Glutamatergic neuron (in vitro differentiated cells): Measurements from ENCODE around the gene NPAS2. TPM values are rescaled to one million over a fixed set of nuclear protein-coding genes. Genes with fewer than 3 reads are reported as not detected.

ENCODE experiments used
- DNase-seq: peaks from one replicate; pipeline ENCODE4 v3.0.0; 2022
- H3K27ac Mint-ChIP-seq: one replicate; pipeline ENCODE4 v1.8.0; 2020; ENCODE audit warnings: mild to moderate bottlenecking, mixed read lengths, inconsistent platforms; ENCODE audit not compliant: unreplicated experiment
- H3K27me3 Mint-ChIP-seq: one replicate; pipeline ENCODE4 v1.8.0; 2020; ENCODE audit warnings: mild to moderate bottlenecking, moderate library complexity, mixed read lengths, inconsistent platforms; ENCODE audit not compliant: unreplicated experiment
- H3K36me3 Mint-ChIP-seq: one replicate; pipeline ENCODE4 v1.8.0; 2020; ENCODE audit warnings: mild to moderate bottlenecking, mixed read lengths, inconsistent platforms; ENCODE audit not compliant: unreplicated experiment
- H3K4me1 Mint-ChIP-seq: one replicate; pipeline ENCODE4 v1.8.0; 2020; ENCODE audit warnings: mild to moderate bottlenecking, low read depth, mixed read lengths, inconsistent platforms; ENCODE audit not compliant: unreplicated experiment
- H3K4me3 Mint-ChIP-seq: one replicate; pipeline ENCODE4 v1.8.0; 2020; ENCODE audit warnings: mild to moderate bottlenecking, mixed read lengths, inconsistent platforms; ENCODE audit not compliant: unreplicated experiment
- H3K9me3 Mint-ChIP-seq: one replicate; pipeline ENCODE4 v1.8.0; 2020; ENCODE audit warnings: mild to moderate bottlenecking, moderate library complexity, mixed read lengths, inconsistent platforms; ENCODE audit not compliant: unreplicated experiment
- total RNA-seq: library from RNA; stranded (reverse); fragmentation: NEBNext Ultra II Directional; extraction: Animal tissue kit (Norgen Biotek cat#: 25700); gene quantifications from one replicate; pipeline ENCODE4 v1.2.1, GENCODE V29; 2021; ENCODE audit not compliant: unreplicated experiment
- TF ChIP-seq, protein P1 (sequence below): fragments of 200-600 bp; sonication (generic); IDR thresholded peaks from one replicate; pipeline ENCODE4 v1.5.0; 2021; ENCODE audit not compliant: partially characterized antibody, unreplicated experiment

Gene NPAS2
- total RNA-seq, 1 donor from 2014 or later, result 0.54 TPM

DNA sequence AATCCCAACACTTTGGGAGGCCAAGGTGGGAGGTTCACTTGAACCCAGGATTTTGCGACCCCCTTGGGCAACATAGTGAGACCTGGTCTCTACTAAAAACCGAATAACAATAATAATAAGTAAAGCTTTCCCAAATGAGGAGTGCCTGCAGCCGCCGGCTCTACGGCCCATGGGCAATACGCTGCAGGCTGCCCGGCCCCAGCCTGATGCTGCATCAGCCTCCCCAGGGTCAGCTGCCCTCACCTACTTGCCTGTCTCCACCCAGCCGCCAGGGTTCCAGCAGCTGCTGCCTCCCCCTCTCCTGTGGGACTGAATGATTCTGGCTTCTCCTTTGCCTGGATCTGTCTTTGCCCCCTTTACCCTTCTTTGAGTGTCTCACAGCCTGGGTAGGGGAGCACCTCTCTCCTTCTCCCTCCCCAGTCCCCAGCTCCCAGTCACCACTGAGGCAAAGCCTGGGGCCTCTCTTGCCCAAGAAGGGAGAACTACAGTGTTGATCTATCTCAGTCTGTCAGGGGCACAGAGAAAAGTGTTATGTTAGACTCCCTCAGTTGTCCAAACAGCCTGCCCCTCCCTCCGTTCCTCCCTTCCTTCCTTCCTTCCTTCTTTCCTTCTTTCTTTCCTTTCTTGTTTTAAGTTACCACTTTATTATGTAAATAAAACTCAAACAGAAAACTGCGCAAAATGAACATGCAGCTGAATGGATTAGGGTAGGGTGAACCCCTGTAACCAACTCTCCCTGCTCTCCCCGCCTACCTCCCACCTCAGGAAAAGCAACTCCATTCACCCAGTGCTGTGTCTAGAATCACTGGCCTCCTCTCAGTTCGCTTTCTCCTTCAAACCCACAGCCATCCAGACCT lies 38.2 kb upstream of the NPAS2 start:
- Mint-ChIP-seq H3K4me1 (no peaks in the 10 kb centered on the region), H3K27me3 (peaks cover 4% of the 10 kb centered on the region), H3K4me3 (no peak overlapping the region), H3K27ac (no peak overlapping the region), H3K36me3 (no peaks in the 10 kb centered on the region), H3K9me3 (no peaks in the 10 kb centered on the region)
- no peak for DNase-seq
- TF ChIP-seq, protein P1, sequence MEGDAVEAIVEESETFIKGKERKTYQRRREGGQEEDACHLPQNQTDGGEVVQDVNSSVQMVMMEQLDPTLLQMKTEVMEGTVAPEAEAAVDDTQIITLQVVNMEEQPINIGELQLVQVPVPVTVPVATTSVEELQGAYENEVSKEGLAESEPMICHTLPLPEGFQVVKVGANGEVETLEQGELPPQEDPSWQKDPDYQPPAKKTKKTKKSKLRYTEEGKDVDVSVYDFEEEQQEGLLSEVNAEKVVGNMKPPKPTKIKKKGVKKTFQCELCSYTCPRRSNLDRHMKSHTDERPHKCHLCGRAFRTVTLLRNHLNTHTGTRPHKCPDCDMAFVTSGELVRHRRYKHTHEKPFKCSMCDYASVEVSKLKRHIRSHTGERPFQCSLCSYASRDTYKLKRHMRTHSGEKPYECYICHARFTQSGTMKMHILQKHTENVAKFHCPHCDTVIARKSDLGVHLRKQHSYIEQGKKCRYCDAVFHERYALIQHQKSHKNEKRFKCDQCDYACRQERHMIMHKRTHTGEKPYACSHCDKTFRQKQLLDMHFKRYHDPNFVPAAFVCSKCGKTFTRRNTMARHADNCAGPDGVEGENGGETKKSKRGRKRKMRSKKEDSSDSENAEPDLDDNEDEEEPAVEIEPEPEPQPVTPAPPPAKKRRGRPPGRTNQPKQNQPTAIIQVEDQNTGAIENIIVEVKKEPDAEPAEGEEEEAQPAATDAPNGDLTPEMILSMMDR, result no peak

DNA sequence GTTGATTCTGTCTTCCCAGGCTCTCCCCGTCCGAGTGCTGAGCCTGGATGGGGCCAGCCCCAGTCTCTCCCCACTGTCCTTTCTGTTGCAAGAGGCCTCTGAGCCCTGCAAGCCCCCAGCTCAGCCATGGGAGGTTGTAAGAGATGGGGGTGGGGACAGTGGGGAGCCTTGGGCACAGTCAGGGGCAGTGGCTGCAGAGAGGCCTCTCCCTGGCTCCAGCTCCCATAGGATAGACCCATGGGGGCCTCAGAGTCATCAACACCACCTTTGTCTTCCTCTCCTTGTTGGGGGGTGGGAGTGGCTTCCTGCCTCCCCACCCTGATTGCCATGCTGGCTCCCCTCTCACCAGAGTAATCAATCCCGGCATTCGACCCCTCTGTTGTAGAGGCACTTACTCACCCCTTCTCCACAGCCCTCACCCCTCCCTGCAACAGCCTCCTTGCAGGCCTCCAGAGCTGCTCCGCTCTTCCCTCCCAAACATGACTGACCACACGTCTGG lies 37.5 kb upstream of the NPAS2 start:
- Mint-ChIP-seq H3K27me3 (peaks cover 4% of the 10 kb centered on the region), H3K27ac (no peak overlapping the region), H3K9me3 (no peaks in the 10 kb centered on the region), H3K36me3 (no peaks in the 10 kb centered on the region), H3K4me3 (no peak overlapping the region), H3K4me1 (no peaks in the 10 kb centered on the region)
- no peak for DNase-seq
- TF ChIP-seq, protein P1, result no peak

DNA sequence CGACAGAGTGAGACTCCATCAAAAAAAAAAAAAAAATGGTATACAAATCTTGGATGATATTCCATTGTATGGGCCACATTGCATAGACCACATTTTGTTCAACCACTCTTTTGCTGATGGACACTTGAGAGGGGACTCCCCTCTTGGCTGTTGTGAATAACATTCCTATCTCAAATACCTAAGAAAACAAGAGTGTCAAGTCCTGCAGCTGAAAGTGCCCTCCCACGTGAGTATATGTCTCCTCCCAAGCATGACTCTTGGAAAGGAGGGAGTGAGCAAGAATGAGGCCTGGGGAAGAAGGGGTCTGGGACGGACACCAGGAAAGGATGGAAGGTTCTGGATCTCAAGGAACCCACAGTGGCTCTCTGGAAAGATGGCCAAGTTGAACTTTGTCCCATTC lies 36.0 kb upstream of the NPAS2 start:
- H3K27me3 Mint-ChIP-seq, result peaks cover 4% of the 10 kb centered on the region
- no peak overlapping the region for H3K27ac Mint-ChIP-seq
- TF ChIP-seq, protein P1, result no peak
- no peaks in the 10 kb centered on the region for H3K36me3 Mint-ChIP-seq
- no peak overlapping the region for H3K4me3 Mint-ChIP-seq
- no peaks in the 10 kb centered on the region for H3K4me1 Mint-ChIP-seq
- no peaks in the 10 kb centered on the region for H3K9me3 Mint-ChIP-seq
- DNase-seq, result no peak

DNA sequence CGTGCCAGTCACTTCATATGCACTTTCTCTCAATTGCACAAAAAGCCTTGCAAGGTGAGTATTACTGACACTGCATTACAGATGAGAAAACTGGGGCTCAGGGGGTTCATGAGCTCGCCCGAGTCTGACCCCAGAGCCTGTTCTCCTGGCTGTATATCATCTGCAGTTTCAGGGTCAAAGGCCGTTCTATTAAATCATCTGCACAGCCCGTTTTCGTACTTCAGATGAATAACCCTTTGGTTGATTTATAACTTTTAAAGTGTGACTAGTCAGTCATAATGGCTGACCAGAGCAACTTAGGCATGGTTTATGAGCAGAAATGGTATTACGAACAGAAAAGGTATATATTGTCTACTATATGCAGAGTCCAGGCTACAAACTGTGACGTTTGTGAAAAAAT lies 35.3 kb upstream of the NPAS2 start:
- no peaks in the 10 kb centered on the region for H3K36me3 Mint-ChIP-seq
- TF ChIP-seq, protein P1, result no peak
- H3K27ac Mint-ChIP-seq, result no peak overlapping the region
- no peaks in the 10 kb centered on the region for H3K4me1 Mint-ChIP-seq
- H3K27me3 Mint-ChIP-seq, result peaks cover 3% of the 10 kb centered on the region
- no peak overlapping the region for H3K4me3 Mint-ChIP-seq
- no peak for DNase-seq
- H3K9me3 Mint-ChIP-seq, result no peaks in the 10 kb centered on the region

DNA sequence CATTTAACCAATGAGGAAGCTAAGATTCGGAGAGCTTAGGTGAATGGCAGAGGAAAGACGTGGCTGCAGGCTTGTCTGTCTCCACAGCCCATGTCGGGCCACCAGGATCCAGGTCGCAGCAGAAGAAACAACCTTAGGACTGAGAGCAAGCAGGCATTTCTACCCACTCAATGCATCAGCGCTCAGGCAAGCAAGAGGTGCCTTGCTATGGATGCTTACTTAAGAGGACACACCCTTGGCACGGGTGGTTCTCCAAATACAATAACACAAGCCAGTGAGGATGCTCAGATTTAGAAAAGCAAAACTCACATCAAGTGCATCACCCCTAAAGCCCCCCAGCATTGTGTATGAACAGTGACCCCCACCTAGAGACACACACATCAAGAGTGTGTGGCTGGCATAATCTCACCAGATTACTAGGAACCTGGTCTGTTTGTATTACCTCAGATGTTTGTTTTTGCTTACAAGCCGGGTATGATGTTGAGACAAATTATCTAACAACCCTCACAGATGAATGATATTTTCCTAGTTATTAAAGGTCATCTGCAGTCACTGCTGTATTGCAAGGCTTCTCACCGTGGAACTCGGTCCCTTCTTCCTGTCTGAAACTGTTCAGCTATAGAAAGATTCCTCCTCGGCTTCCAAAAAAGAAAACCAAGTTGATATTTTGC lies 34.2 kb upstream of the NPAS2 start:
- no peaks in the 10 kb centered on the region for H3K4me1 Mint-ChIP-seq
- no peaks in the 10 kb centered on the region for H3K9me3 Mint-ChIP-seq
- no peaks in the 10 kb centered on the region for H3K36me3 Mint-ChIP-seq
- peaks cover 1% of the 10 kb centered on the region for H3K27me3 Mint-ChIP-seq
- no peak for DNase-seq
- no peak overlapping the region for H3K27ac Mint-ChIP-seq
- no peak overlapping the region for H3K4me3 Mint-ChIP-seq
- TF ChIP-seq, protein P1, result no peak
